Heart left ventricle (tissue), 13 donors: Measurements from ENCODE around the gene CAPN2.

Source experiments
- POLR2A ChIP-seq, 2 donors: fragments of 450-650 bp; IDR thresholded peaks; one replicate each; pipeline ENCODE4 v1.6.1; 2017; ENCODE audit warnings: antibody characterized with exemption in 2 of 2, mild to moderate bottlenecking in 2 of 2, moderate library complexity in 2 of 2
- TF ChIP-seq, protein P1 (sequence below), 12 donors: fragments of 200-600 bp; sonication (generic) in 4 of 12; IDR thresholded peaks; one replicate each; pipeline versions ENCODE4 v1.5.0 to v1.8.0; 2018 to 2022; ENCODE audit warnings: antibody characterized with exemption in 12 of 12, mild to moderate bottlenecking in 5 of 12
- donor health status: ischemic (EF 13 %, LVEDD 7.1; RV severe dilation, severe dysfunction).
- donor health status: DM: no; HTN: yes; CAD: no.
- donor health status: DM: no; HTN: no; CAD: no.
- donor health status: ischemic (EF 25% LVEDD 6.9; RV normal size, moderate dysfunction).
- donor health status: ischemic (EF 25% LVEDD 5.7; RV mildly dilated, moderate dysfunction).
- donor health status: ischemic (EF 35%, LVEDD 5.7; RV mildly dilated, moderate dysfunction).
- donor health status: nonischemic (EF 11% LVEDD 7.7; RV severe dilation, severe dysfunction).
- donor health status: DM: yes; HTN: yes; CAD: no.
- donor health status: PGD.
- donor health status: ischemic (EF 29% LVEDD 5.4; RV normal size, mild dysfunction).
- donor health status: nonischemic (EF 23%, LVEDD 6.1; RV moderate dilation, normal function).

DNA sequence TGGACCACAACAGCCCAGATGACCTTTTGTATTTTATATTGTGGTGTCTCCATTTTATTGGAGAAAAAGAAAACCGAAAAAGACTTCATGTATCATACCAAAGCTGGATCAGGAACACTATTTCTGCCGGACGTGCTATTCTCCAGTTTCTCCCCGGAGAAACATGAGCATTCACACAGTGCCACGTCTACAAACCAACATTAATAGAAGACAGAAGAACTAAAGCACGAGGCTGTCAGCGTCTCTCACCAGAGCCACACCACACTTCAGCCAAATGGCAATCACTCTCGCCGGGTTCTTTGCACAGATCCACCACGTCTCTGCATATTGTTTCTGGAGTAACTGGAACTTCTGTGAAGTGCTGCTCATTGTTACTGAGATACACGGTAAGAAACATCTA lies 108.6 kb downstream of the CAPN2 start:
- TF ChIP-seq, protein P1, sequence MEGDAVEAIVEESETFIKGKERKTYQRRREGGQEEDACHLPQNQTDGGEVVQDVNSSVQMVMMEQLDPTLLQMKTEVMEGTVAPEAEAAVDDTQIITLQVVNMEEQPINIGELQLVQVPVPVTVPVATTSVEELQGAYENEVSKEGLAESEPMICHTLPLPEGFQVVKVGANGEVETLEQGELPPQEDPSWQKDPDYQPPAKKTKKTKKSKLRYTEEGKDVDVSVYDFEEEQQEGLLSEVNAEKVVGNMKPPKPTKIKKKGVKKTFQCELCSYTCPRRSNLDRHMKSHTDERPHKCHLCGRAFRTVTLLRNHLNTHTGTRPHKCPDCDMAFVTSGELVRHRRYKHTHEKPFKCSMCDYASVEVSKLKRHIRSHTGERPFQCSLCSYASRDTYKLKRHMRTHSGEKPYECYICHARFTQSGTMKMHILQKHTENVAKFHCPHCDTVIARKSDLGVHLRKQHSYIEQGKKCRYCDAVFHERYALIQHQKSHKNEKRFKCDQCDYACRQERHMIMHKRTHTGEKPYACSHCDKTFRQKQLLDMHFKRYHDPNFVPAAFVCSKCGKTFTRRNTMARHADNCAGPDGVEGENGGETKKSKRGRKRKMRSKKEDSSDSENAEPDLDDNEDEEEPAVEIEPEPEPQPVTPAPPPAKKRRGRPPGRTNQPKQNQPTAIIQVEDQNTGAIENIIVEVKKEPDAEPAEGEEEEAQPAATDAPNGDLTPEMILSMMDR (IDR thresholded peaks at IDR 0.05), result no peak
- no peak for TF ChIP-seq POLR2A (IDR thresholded peaks at IDR 0.05)
